Astrocyte (in vitro differentiated cells and primary cell): ENCODE results near the gene NKG7. TPM values are rescaled to one million over a fixed set of nuclear protein-coding genes. Genes with fewer than 3 reads are reported as not detected.
"Not testable (repeated sequence)": the region's sequence is repeated elsewhere in the genome, so short reads cannot be mapped to it uniquely, and the experiment has no call there.

Experiments used
- DNase-seq: peaks from one replicate; pipeline ENCODE4 v3.0.0-alpha.2; 2010; ENCODE audit warnings: low read depth
- FAIRE-seq: peaks from 2 replicates; lab custom pipeline; 2011; peaks lifted over from hg19 to GRCh38; lab: Jason Lieb, UNC
- H2AFZ ChIP-seq: 2 replicates; pipeline ENCODE4 v1.6.0; 2012; ENCODE audit warnings: low read depth, low read length, inconsistent platforms
- H3K27ac ChIP-seq: 2 replicates; pipeline ENCODE4 v1.5.1; 2011; ENCODE audit warnings: low read depth, low read length, inconsistent platforms
- H3K27me3 ChIP-seq: 2 replicates; pipeline ENCODE4 v1.6.0; 2011; ENCODE audit warnings: low read length, inconsistent platforms; ENCODE audit not compliant: insufficient read depth
- H3K36me3 ChIP-seq: 2 replicates; pipeline ENCODE4 v1.5.1; 2011; ENCODE audit warnings: low read length, inconsistent platforms; ENCODE audit not compliant: insufficient read depth
- H3K4me1 ChIP-seq: 2 replicates; pipeline ENCODE4 v1.5.1; 2011; ENCODE audit warnings: low read length, inconsistent platforms; ENCODE audit not compliant: insufficient read depth
- H3K4me2 ChIP-seq: 2 replicates; pipeline ENCODE4 v1.6.0; 2012; ENCODE audit warnings: low read length, inconsistent platforms
- H3K4me3 ChIP-seq: 2 replicates; pipeline ENCODE4 v1.5.1; 2011; ENCODE audit warnings: low read depth, mild to moderate bottlenecking, low read length, inconsistent platforms; ENCODE audit not compliant: insufficient read depth
- H3K79me2 ChIP-seq: 2 replicates; pipeline ENCODE4 v1.6.0; 2012; ENCODE audit warnings: mild to moderate bottlenecking, low read length, inconsistent platforms; ENCODE audit not compliant: insufficient read depth
- H3K9ac ChIP-seq: 2 replicates; pipeline ENCODE4 v1.6.0; 2012; ENCODE audit warnings: mild to moderate bottlenecking, low read length, inconsistent platforms
- H3K9me3 ChIP-seq: 2 replicates; pipeline ENCODE4 v1.5.1; 2012; ENCODE audit warnings: low read depth, mild to moderate bottlenecking, low read length, inconsistent platforms; ENCODE audit not compliant: insufficient read depth
- H4K20me1 ChIP-seq: 2 replicates; pipeline ENCODE4 v1.6.0; 2012; ENCODE audit warnings: low read length, inconsistent platforms; ENCODE audit not compliant: insufficient read depth
- H3K27ac Mint-ChIP-seq: one replicate; pipeline ENCODE4 v1.8.0; 2021; ENCODE audit warnings: mild to moderate bottlenecking, mixed read lengths; ENCODE audit not compliant: unreplicated experiment
- H3K27me3 Mint-ChIP-seq: one replicate; pipeline ENCODE4 v1.8.0; 2021; ENCODE audit warnings: low read depth, mixed read lengths; ENCODE audit not compliant: unreplicated experiment
- H3K36me3 Mint-ChIP-seq: one replicate; pipeline ENCODE4 v1.8.0; 2021; ENCODE audit warnings: low read depth, mixed read lengths; ENCODE audit not compliant: unreplicated experiment
- H3K4me1 Mint-ChIP-seq: one replicate; pipeline ENCODE4 v1.8.0; 2021; ENCODE audit warnings: low read depth, mixed read lengths; ENCODE audit not compliant: unreplicated experiment
- H3K4me3 Mint-ChIP-seq: one replicate; pipeline ENCODE4 v1.8.0; 2021; ENCODE audit warnings: mild to moderate bottlenecking, moderate library complexity, mixed read lengths; ENCODE audit not compliant: unreplicated experiment
- H3K9me3 Mint-ChIP-seq: one replicate; pipeline ENCODE4 v1.8.0; 2021; ENCODE audit warnings: mild to moderate bottlenecking, mixed read lengths; ENCODE audit not compliant: unreplicated experiment
- CTCF ChIP-seq: IDR thresholded peaks from 2 replicates; pipeline ENCODE4 v1.5.1; 2011; ENCODE audit warnings: low read depth, mild to moderate bottlenecking, inconsistent platforms, low read length, moderate library complexity; ENCODE audit not compliant: insufficient read depth
- EZH2 ChIP-seq: IDR thresholded peaks from 2 replicates; pipeline ENCODE4 v1.6.1; 2012; ENCODE audit warnings: mild to moderate bottlenecking, low read length, inconsistent platforms; ENCODE audit not compliant: insufficient read depth
- total RNA-seq: library from RNA; stranded (reverse); gene quantifications from 2 replicates; pipeline ENCODE4 v1.2.1, GENCODE V29; 2021

NKG7 gene
- total RNA-seq, 1 donor from 2014 or later, result not detected

DNA sequence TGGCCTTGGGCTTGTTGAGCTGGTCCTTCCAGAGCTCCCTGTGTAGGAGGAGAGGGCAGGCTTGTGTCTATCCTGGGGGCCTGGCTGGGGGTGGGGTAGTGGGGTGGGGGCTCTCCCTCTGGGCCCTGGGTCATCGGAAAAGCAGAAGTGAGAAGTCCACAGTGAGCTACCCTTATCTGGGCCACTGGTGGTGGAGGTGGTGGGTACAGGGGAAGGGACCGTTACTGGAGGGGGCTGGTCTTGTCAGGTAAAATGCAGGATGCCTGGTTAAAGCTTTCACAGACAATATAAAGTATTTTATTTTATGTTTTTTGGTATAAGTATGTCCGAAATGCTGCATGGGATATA lies 45.3 kb upstream of the NKG7 start:
- no peak overlapping the region for H3K9ac ChIP-seq
- no peaks in the 10 kb centered on the region for H3K79me2 ChIP-seq
- H4K20me1 ChIP-seq, result no peaks in the 10 kb centered on the region
- H3K27ac ChIP-seq, result no peak overlapping the region
- no peaks in the 10 kb centered on the region for H3K27me3 ChIP-seq
- Mint-ChIP-seq H3K4me3 (no peak overlapping the region), H3K9me3 (peaks cover 5% of the 10 kb centered on the region), H3K27me3 (peaks cover 10% of the 10 kb centered on the region), H3K27ac (no peak overlapping the region), H3K36me3 (no peaks in the 10 kb centered on the region), H3K4me1 (no peaks in the 10 kb centered on the region)
- H3K4me1 ChIP-seq, result no peaks in the 10 kb centered on the region
- no peak for TF ChIP-seq CTCF
- no peak for TF ChIP-seq EZH2
- no peak overlapping the region for H3K4me3 ChIP-seq
- H3K9me3 ChIP-seq, result no peaks in the 10 kb centered on the region
- H2AFZ ChIP-seq, result no peak overlapping the region
- no peaks in the 10 kb centered on the region for H3K36me3 ChIP-seq
- DNase-seq (no peak), FAIRE-seq (no peak)
- H3K4me2 ChIP-seq, result no peak overlapping the region

- no peak within 1 kb of the TSS for H3K27ac Mint-ChIP-seq
- no peak for FAIRE-seq
Observed at GRCh38 chr19:51417107-51417809, 44.8 kb upstream of the NKG7 start, which contains the start of gene SIGLEC10. Gene SIGLEC10 (minus strand): TSS chr19:51417642. CDS start chr19:51417581, 61 bp downstream.

DNA sequence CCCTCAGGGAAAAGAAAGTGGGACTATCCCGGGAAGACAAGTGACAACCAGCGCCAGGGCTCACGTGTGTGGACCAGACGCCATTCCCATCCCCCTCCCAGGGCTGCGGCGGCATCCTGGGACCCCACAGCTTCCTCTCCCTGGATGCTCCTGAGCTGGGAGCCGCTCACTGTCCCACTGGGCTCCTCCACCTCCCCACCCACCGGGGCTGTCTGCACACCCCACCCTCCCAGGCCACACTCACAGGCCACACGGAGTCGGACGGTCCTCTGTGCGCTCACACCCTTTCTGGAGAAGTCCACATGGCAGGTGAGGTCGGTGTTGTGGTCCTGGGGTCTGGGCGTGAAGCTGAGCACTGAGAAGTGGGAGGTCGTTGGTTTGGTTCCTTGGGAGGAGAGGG lies 44.0 kb upstream of the NKG7 start:
- not testable (repeated sequence) for FAIRE-seq, H4K20me1 ChIP-seq, H3K4me3 ChIP-seq, H3K9ac ChIP-seq, H3K36me3 Mint-ChIP-seq, H2AFZ ChIP-seq, H3K9me3 Mint-ChIP-seq, H3K27me3 ChIP-seq, H3K4me1 ChIP-seq, H3K36me3 ChIP-seq, DNase-seq, H3K4me1 Mint-ChIP-seq, H3K27ac Mint-ChIP-seq, H3K9me3 ChIP-seq, H3K27ac ChIP-seq, H3K79me2 ChIP-seq, H3K4me2 ChIP-seq, H3K4me3 Mint-ChIP-seq
- H3K27me3 Mint-ChIP-seq, result peaks cover 10% of the 10 kb centered on the region

More at GRCh38 chr19:51417107-51417809, 44.8 kb upstream of the NKG7 start, which contains the start of gene SIGLEC10:
- Mint-ChIP-seq H3K9me3 (peaks cover 3% of the 10 kb centered on the region), H3K27me3 (peaks cover 10% of the 10 kb centered on the region), H3K4me3 (no peak within 1 kb of the TSS), H3K4me1 (no peaks in the 10 kb centered on the region), H3K36me3 (no peaks in the 10 kb centered on the region)
- DNase-seq, result no peak
- no peak within 1 kb of the TSS for H3K27ac ChIP-seq
- no peak within 1 kb of the TSS for H3K9ac ChIP-seq
- no peak within 1 kb of the TSS for H3K4me3 ChIP-seq
- H2AFZ ChIP-seq, result no peak within 1 kb of the TSS
- no peaks in the 10 kb centered on the region for H3K36me3 ChIP-seq
- no peaks in the 10 kb centered on the region for H3K9me3 ChIP-seq
- no peaks in the 10 kb centered on the region for H3K27me3 ChIP-seq
- H4K20me1 ChIP-seq, result no peaks in the 10 kb centered on the region
- no peaks in the 10 kb centered on the region for H3K4me1 ChIP-seq
- TF ChIP-seq EZH2 (no peak), CTCF (no peak)
- no peak within 1 kb of the TSS for H3K4me2 ChIP-seq
- no peaks in the 10 kb centered on the region for H3K79me2 ChIP-seq
